ENCODE data around the gene PARP4.
"Not testable (repeated sequence)": the region's sequence is repeated elsewhere in the genome, so short reads cannot be mapped to it uniquely, and the experiment has no call there.

The PARP4 gene

DNA sequence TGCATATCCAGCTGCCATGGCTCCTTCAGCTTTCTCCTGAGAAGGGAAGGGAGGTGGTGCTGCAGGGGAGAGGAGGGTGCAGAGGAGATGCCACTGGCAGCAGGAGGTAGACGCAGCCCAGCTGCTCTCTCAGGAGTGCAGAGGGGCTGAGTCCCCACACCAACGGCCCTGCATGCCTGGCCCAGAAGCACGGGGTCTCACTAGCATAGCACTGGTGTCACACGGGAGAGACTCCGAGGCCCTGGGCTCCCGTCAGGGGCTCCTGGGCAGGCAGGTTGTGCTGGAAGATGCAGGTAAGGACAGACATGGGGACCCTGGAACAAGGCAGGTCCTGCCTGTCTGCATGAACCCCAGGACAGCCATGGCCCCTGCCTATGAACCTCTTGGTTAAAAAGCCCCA is 123.1 kb downstream of the PARP4 start:
- TF ChIP-seq, protein P1, sequence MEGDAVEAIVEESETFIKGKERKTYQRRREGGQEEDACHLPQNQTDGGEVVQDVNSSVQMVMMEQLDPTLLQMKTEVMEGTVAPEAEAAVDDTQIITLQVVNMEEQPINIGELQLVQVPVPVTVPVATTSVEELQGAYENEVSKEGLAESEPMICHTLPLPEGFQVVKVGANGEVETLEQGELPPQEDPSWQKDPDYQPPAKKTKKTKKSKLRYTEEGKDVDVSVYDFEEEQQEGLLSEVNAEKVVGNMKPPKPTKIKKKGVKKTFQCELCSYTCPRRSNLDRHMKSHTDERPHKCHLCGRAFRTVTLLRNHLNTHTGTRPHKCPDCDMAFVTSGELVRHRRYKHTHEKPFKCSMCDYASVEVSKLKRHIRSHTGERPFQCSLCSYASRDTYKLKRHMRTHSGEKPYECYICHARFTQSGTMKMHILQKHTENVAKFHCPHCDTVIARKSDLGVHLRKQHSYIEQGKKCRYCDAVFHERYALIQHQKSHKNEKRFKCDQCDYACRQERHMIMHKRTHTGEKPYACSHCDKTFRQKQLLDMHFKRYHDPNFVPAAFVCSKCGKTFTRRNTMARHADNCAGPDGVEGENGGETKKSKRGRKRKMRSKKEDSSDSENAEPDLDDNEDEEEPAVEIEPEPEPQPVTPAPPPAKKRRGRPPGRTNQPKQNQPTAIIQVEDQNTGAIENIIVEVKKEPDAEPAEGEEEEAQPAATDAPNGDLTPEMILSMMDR (IDR thresholded peaks at IDR 0.05; ENCODE audit: insufficient read depth, low read depth, low read length, missing control alignments): no peak
- DNase-seq (ENCODE audit: low read depth): no peak
- no peak overlapping the region for H3K4me3 ChIP-seq (ENCODE audit: low read depth, low read length)

- not testable (repeated sequence) for DNase-seq (ENCODE audit: low read depth); H3K4me3 ChIP-seq (ENCODE audit: low read depth, low read length)
These were observed 123.8 kb downstream of the PARP4 start for GRCh38 chr13:24388743-24389142.

DNA sequence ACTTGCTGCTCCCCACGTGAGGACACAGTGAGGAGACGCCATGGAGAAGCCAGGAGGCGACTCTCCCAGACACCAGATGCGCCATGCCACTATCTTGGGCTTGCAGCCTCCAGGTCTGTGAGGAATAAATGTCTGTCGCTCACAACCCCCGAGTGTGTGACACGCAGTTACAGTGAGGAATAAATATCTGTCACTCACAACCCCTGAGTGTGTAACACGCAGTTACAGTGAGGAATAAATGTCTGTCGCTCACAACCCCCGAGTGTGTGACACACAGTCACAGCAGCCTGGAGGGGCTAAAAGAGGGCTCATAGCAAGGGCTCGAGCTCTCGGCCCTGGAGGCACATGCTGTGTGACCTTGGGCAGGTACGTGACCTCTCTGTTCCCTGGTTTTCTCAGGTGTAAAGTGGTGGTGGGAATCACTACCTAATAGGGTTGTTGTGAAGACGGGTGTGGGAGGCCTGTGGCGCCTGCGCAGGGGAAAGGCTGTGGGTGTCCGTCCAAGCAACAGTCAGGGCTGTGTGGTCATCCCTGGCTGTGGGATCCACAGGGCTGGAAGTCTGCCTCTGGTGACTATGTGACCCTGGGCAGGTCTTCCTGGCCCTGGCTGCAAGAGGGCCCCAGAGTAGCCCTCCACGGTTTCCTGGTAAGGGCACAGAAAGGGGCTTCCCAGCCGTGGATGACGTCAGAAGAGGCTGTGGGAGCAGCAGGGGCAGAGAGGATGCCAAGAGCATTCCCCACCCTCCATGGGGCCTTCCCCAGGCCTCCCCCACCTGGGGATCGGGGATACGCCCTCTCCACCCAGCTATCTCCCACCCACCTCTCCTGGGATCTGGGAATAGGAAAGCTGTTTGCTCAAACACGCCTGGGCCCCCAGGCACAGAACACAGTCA is 125.5 kb downstream of the PARP4 start:
- TF ChIP-seq, protein P1 (IDR thresholded peaks at IDR 0.05; ENCODE audit: insufficient read depth, low read depth, low read length, missing control alignments): no peak
- H3K4me3 ChIP-seq (ENCODE audit: low read depth, low read length): no peak overlapping the region
- no peak for DNase-seq (ENCODE audit: low read depth)

- no peak for DNase-seq (ENCODE audit: low read depth)
- TF ChIP-seq, protein P1 (IDR thresholded peaks at IDR 0.05; ENCODE audit: insufficient read depth, low read depth, low read length, missing control alignments): no peak
These were observed 126.7 kb downstream of the PARP4 start for GRCh38 chr13:24385902-24386301.

DNA sequence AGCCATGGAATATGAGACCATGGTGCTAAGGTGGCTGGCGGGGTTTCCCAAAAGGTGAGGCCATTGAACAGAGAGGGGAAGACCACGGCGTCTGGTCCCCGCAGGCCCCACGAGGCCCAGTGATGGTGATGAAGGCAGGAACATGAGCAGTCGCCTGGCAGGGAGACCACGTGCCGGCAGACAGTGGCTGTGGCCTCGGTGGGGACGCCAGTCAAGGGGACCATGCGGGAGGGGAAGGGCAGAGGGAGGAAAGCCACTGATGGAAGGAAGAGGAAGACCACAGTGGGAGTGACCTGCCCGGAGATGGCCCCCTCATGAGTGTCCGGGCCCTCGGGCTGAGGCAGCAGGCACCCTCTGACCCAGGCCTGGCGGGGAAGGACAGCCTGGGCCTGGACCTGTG is 127.6 kb downstream of the PARP4 start:
- not testable (repeated sequence) for DNase-seq (ENCODE audit: low read depth); H3K4me3 ChIP-seq (ENCODE audit: low read depth, low read length)

More at GRCh38 chr13:24385902-24386301, 126.7 kb downstream of the PARP4 start:
- no peak overlapping the region for H3K4me3 ChIP-seq (ENCODE audit: low read depth, low read length)

- not testable (repeated sequence) for H3K4me3 ChIP-seq (ENCODE audit: low read depth, low read length); DNase-seq (ENCODE audit: low read depth)
These were observed 128.5 kb downstream of the PARP4 start for GRCh38 chr13:24384091-24384490.

DNA sequence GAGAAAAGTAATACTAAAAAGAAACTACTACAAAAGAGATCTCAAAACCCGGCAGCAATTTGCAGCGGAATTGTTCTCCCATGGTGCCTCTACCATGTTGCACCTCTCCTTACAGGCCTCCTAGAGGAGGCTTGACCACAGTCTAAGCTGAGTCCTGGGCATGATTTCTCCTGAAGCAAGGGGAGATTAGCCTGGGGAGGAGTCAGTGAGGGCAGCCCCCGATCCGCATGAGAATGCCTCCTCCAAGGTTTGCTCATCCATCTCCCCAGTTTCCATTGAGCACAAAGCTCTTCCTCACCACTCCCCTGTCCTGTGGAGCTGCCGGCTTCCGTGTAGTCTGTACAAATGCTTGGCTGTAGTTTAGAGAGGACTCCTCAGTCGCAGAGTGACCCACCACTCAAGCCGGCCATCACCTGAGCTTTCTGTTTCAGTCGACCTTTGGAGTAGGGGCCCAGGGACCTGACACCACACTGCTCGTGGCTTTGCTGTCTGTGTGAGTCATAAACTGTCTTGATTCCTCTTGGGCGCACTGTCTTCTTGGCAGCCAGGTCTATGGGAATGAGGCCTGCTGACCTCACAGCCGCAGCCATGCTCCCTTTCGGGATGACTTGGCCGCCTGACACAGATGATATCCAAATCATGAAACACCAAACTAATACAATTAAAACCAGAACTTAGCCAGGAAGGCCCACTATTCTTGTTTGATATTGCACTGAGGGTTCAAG is 130.9 kb downstream of the PARP4 start:
- H3K4me3 ChIP-seq (ENCODE audit: low read depth, low read length): no peak overlapping the region
- DNase-seq (ENCODE audit: low read depth): no peak
- TF ChIP-seq, protein P1 (IDR thresholded peaks at IDR 0.05; ENCODE audit: insufficient read depth, low read depth, low read length, missing control alignments): no peak

DNA sequence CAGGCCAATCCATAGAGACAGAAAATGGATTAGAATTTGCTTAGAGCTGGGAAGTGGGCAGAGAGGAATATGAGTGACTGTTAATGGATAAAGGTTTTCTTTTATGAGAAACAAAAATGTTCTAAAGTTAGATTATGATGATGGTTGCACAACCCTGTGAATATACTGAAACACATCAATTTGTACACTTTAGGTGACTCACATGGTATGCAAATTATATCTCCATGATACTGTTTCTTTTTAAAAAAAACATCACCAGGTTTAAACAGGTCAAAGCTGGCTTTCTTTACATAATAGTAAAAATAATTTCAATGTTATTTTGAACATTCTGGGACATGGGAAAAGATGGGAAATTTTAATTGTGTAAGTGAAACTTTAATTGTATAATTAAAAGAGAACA is 131.7 kb downstream of the PARP4 start:
- H3K4me3 ChIP-seq (ENCODE audit: low read depth, low read length); DNase-seq (ENCODE audit: low read depth): not testable (repeated sequence)

GRCh38 chr13:24380227-24380626 is 132.4 kb downstream of the PARP4 start:
- DNase-seq (ENCODE audit: low read depth); H3K4me3 ChIP-seq (ENCODE audit: low read depth, low read length): not testable (repeated sequence)

DNA sequence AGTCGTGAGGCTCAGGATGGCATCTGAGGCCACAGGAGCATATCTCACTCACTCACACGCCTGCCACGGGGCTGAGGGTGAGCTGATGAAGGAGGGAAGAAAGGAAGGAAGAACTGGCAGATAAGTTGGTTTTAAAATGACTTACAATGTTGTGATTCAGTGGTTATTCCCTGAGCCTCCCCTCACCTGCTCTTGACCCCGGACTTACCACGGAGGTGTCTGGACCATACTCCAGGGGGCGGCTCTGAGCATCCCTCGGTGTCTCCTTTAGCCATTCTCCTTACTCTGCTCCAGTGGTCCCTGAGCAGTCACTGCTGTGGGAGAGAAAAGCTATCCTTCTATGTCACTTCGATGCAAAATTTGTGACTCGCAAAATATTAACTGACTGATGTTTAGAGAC is 141.3 kb downstream of the PARP4 start:
- not testable (repeated sequence) for H3K4me3 ChIP-seq (ENCODE audit: low read depth, low read length); DNase-seq (ENCODE audit: low read depth)
